ENCODE results near the gene TIAM2.
"Not testable (repeated sequence)": the region's sequence is repeated elsewhere in the genome, so short reads cannot be mapped to it uniquely, and the experiment has no call there.

TIAM2 gene

GRCh38 chr6:155261111-155261900 is 266.2 kb downstream of the TIAM2 start:
- H3K9me3 ChIP-seq (ENCODE audit: low read depth, low read length) = no peaks in the 10 kb centered on the region
- H3K27ac ChIP-seq = no peak overlapping the region
- TF ChIP-seq FOXP2 (optimal IDR thresholded peaks at IDR 0.05; ENCODE audit: control extremely low read depth, extremely low read length, insufficient read depth) = no peak
- no peak for TF ChIP-seq POLR2AphosphoS5 (IDR thresholded peaks at IDR 0.05; ENCODE audit: borderline replicate concordance, low read depth, low read length)
- no peak for TF ChIP-seq EZH2 (IDR thresholded peaks at IDR 0.05)
- no peak overlapping the region for H3K4me3 ChIP-seq
- no peak for DNase-seq (ENCODE audit: low read depth, low spot score)
- H3K36me3 ChIP-seq (ENCODE audit: insufficient read depth, low read length) = peaks cover 53% of the 10 kb centered on the region
- no peak overlapping the region for H3K9ac ChIP-seq (ENCODE audit: insufficient read length)

- DNase-seq (ENCODE audit: low read depth, low spot score) = no peak
- TF ChIP-seq EZH2 (IDR thresholded peaks at IDR 0.05) (no peak), FOXP2 (optimal IDR thresholded peaks at IDR 0.05; ENCODE audit: control extremely low read depth, extremely low read length, insufficient read depth) (no peak), POLR2AphosphoS5 (IDR thresholded peaks at IDR 0.05; ENCODE audit: borderline replicate concordance, low read depth, low read length) (no peak)
These were observed 267.5 kb downstream of the TIAM2 start for GRCh38 chr6:155262655-155263054.

GRCh38 chr6:155263373-155264063 is 268.4 kb downstream of the TIAM2 start, which contains the start of gene CLDN20:
CLDN20 (plus strand) TSS chr6:155264013; CDS start chr6:155275720, 11,707 bp downstream.
- TF ChIP-seq FOXP2 (optimal IDR thresholded peaks at IDR 0.05; ENCODE audit: control extremely low read depth, extremely low read length, insufficient read depth) (no peak), POLR2AphosphoS5 (IDR thresholded peaks at IDR 0.05; ENCODE audit: borderline replicate concordance, low read depth, low read length) (no peak), EZH2 (IDR thresholded peaks at IDR 0.05) (no peak)
- no peak for DNase-seq (ENCODE audit: low read depth, low spot score)
- no peaks in the 10 kb centered on the region for H3K9me3 ChIP-seq (ENCODE audit: low read depth, low read length)
- no peak within 1 kb of the TSS for H3K27ac ChIP-seq
- H3K4me3 ChIP-seq = no peak within 1 kb of the TSS
- H3K36me3 ChIP-seq (ENCODE audit: insufficient read depth, low read length) = peaks cover 44% of the 10 kb centered on the region
- no peak within 1 kb of the TSS for H3K9ac ChIP-seq (ENCODE audit: insufficient read length)

More at GRCh38 chr6:155262655-155263054, 267.5 kb downstream of the TIAM2 start:
- peaks cover 49% of the 10 kb centered on the region for H3K36me3 ChIP-seq (ENCODE audit: insufficient read depth, low read length)
- H3K4me3 ChIP-seq = no peak overlapping the region
- H3K9me3 ChIP-seq (ENCODE audit: low read depth, low read length) = no peaks in the 10 kb centered on the region
- no peak overlapping the region for H3K9ac ChIP-seq (ENCODE audit: insufficient read length)
- H3K27ac ChIP-seq = no peak overlapping the region

GRCh38 chr6:155264693-155265320 is 269.7 kb downstream of the TIAM2 start:
- no peaks in the 10 kb centered on the region for H3K9me3 ChIP-seq (ENCODE audit: low read depth, low read length)
- no peak for DNase-seq (ENCODE audit: low read depth, low spot score)
- H3K4me3 ChIP-seq = no peak overlapping the region
- H3K36me3 ChIP-seq (ENCODE audit: insufficient read depth, low read length) = peaks cover 33% of the 10 kb centered on the region
- no peak for TF ChIP-seq EZH2 (IDR thresholded peaks at IDR 0.05)
- no peak for TF ChIP-seq POLR2AphosphoS5 (IDR thresholded peaks at IDR 0.05; ENCODE audit: borderline replicate concordance, low read depth, low read length)
- TF ChIP-seq FOXP2 (optimal IDR thresholded peaks at IDR 0.05; ENCODE audit: control extremely low read depth, extremely low read length, insufficient read depth) = no peak
- no peak overlapping the region for H3K9ac ChIP-seq (ENCODE audit: insufficient read length)
- no peak overlapping the region for H3K27ac ChIP-seq

- Histone ChIP-seq H3K4me3 (no peak overlapping the region), H3K9me3 (ENCODE audit: low read depth, low read length) (no peaks in the 10 kb centered on the region), H3K36me3 (ENCODE audit: insufficient read depth, low read length) (peaks cover 25% of the 10 kb centered on the region), H3K9ac (ENCODE audit: insufficient read length) (no peak overlapping the region), H3K27ac (no peak overlapping the region)
- no peak for TF ChIP-seq FOXP2 (optimal IDR thresholded peaks at IDR 0.05; ENCODE audit: control extremely low read depth, extremely low read length, insufficient read depth)
- no peak for TF ChIP-seq POLR2AphosphoS5 (IDR thresholded peaks at IDR 0.05; ENCODE audit: borderline replicate concordance, low read depth, low read length)
- DNase-seq (ENCODE audit: low read depth, low spot score) = no peak
These were observed 270.9 kb downstream of the TIAM2 start for GRCh38 chr6:155265843-155266535.

- Histone ChIP-seq H3K27ac (no peak overlapping the region; the same call in 1 of the 2 replicates), H3K9ac (ENCODE audit: insufficient read length) (no peak overlapping the region), H3K9me3 (ENCODE audit: low read depth, low read length) (no peaks in the 10 kb centered on the region), H3K4me3 (no peak overlapping the region), H3K36me3 (ENCODE audit: insufficient read depth, low read length) (peaks cover 23% of the 10 kb centered on the region)
- TF ChIP-seq POLR2AphosphoS5 (IDR thresholded peaks at IDR 0.05; ENCODE audit: borderline replicate concordance, low read depth, low read length) = no peak
- TF ChIP-seq EZH2 (IDR thresholded peaks at IDR 0.05) = no peak
- no peak for TF ChIP-seq FOXP2 (optimal IDR thresholded peaks at IDR 0.05; ENCODE audit: control extremely low read depth, extremely low read length, insufficient read depth)
- DNase-seq (ENCODE audit: low read depth, low spot score) = no peak
These were observed 272.3 kb downstream of the TIAM2 start for GRCh38 chr6:155267411-155267810.

GRCh38 chr6:155268088-155268867 is 273.2 kb downstream of the TIAM2 start:
- not testable (repeated sequence) for H3K9me3 ChIP-seq (ENCODE audit: low read depth, low read length); H3K9ac ChIP-seq (ENCODE audit: insufficient read length); H3K27ac ChIP-seq; H3K4me3 ChIP-seq
- DNase-seq (ENCODE audit: low read depth, low spot score) = peak; percentile 39
- H3K36me3 ChIP-seq (ENCODE audit: insufficient read depth, low read length) = peaks cover 30% of the 10 kb centered on the region
